Measurements from ENCODE around the gene ZPBP.

DNA sequence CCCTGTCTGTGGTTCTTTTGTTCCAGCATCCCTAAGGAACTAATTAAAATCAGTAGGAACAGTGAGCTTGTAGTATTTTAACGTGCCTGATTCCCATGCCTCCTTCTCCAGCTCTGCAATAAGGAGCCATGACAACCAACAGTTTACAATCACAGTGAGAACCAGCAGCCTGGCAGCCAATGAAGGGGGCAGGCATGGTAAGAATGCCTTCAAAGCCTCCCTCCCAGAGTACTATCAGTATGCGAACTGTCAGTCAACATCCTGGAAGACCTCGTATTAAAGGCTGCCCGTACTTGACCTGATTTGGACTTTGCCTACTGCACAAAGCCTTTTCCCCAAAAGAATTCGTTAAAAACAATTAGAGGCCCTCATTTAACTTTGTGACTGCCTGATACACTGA lies 7.7 kb downstream of the ZPBP start:
- TF ChIP-seq, protein P1, sequence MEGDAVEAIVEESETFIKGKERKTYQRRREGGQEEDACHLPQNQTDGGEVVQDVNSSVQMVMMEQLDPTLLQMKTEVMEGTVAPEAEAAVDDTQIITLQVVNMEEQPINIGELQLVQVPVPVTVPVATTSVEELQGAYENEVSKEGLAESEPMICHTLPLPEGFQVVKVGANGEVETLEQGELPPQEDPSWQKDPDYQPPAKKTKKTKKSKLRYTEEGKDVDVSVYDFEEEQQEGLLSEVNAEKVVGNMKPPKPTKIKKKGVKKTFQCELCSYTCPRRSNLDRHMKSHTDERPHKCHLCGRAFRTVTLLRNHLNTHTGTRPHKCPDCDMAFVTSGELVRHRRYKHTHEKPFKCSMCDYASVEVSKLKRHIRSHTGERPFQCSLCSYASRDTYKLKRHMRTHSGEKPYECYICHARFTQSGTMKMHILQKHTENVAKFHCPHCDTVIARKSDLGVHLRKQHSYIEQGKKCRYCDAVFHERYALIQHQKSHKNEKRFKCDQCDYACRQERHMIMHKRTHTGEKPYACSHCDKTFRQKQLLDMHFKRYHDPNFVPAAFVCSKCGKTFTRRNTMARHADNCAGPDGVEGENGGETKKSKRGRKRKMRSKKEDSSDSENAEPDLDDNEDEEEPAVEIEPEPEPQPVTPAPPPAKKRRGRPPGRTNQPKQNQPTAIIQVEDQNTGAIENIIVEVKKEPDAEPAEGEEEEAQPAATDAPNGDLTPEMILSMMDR (conservative IDR thresholded peaks at IDR 0.05; ENCODE audit: low read depth, low read length) = no peak
- TF ChIP-seq EZH2 (IDR thresholded peaks at IDR 0.05; ENCODE audit: borderline replicate concordance, low read depth, low read length, poor library complexity, severe bottlenecking) = no peak

Measured in A673 (cell line).